ENCODE data around the gene FOS. TPM values are rescaled to one million over a fixed set of nuclear protein-coding genes. Genes with fewer than 3 reads are reported as not detected.
A peak's percentile ranks its signal among the peaks of the same experiment; 100 is the strongest.

FOS gene
- total and polyA plus RNA-seq, 2 of the 8 experiments (the other 6 are each of a cell fraction or from before 2014, with no cell fraction given) = 50.2 to 51.8 TPM

GRCh38 chr14:75292101-75292563 is 13.5 kb downstream of the FOS start:
- FAIRE-seq (no peak), DNase-seq (ENCODE audit: low read depth in 1 of 2, low spot score in 2 of 2) (no peak)
- no peaks in the 10 kb centered on the region for H3K36me3 ChIP-seq (ENCODE audit: control insufficient read depth in 2 of 4, insufficient read depth in 4 of 4, low read length in 3 of 4)
- H3K4me3 ChIP-seq (ENCODE audit: extremely low read depth in 1 of 4, insufficient read depth in 2 of 4, low read depth in 3 of 4, low read length in 4 of 4) = no peak overlapping the region
- H3K4me2 ChIP-seq (ENCODE audit: insufficient read depth in 1 of 2, low read depth in 2 of 2, low read length in 2 of 2) = no peak overlapping the region
- H2BK20ac ChIP-seq (ENCODE audit: low read length) = no peak overlapping the region
- H3K23me2 ChIP-seq (ENCODE audit: low read depth, low read length) = peaks cover 10% of the 10 kb centered on the region; the same call in 1 of the 2 replicates
- H2BK5ac ChIP-seq (ENCODE audit: low read depth, low read length) = no peak overlapping the region
- no peaks in the 10 kb centered on the region for H4K20me1 ChIP-seq (replicated peaks in 1 of 2; ENCODE audit: control insufficient read depth in 1 of 2, insufficient read depth in 2 of 2, low read length in 2 of 2)
- no peak overlapping the region; the same call in 1 of the 2 replicates for H2BK12ac ChIP-seq (ENCODE audit: low read depth, low read length)
- no peak overlapping the region for H3K18ac ChIP-seq (ENCODE audit: extremely low read depth, low read length)
- no peak overlapping the region for H3K56ac ChIP-seq (replicated peaks; ENCODE audit: insufficient read length, low read depth, low read length)
- 81% methylated on average over 9 of the region's 9 CpGs; no CpG with 5 or more reads in 1 of the 2 experiments for WGBS, 2 experiments (ENCODE audit: extremely low coverage in 1 of 2, insufficient coverage in 1 of 2, insufficient read length in 1 of 2, insufficient replicate concordance in 2 of 2, low coverage in 1 of 2, low lambda C conversion rate in 2 of 2, missing lambda C conversion rate in 1 of 2)
- no peaks in the 10 kb centered on the region for H3K79me1 ChIP-seq (ENCODE audit: low read depth, low read length)
- H3K9me3 ChIP-seq (ENCODE audit: insufficient read depth in 2 of 2, low read depth in 1 of 2, low read length in 1 of 2) = no peaks in the 10 kb centered on the region
- POLR2A ChIA-PET (ENCODE audit: partially characterized antibody) = interaction anchor here (1.5 to 11.0 kb wide), 4 partner anchors 13 to 47 kb away, joined by 3 to 351 read pairs (median 16); partner anchors contain the start of gene FOS
- H2AFZ ChIP-seq (ENCODE audit: low read length) = no peak overlapping the region
- no peak overlapping the region for H4K5ac ChIP-seq (ENCODE audit: insufficient read length, low read depth, low read length)
- TF ChIP-seq BACH1 (IDR thresholded peaks at IDR 0.05; ENCODE audit: low read length) (no peak), NRF1 (IDR thresholded peaks at IDR 0.05; ENCODE audit: low read depth, low read length) (no peak)
- H2BK15ac ChIP-seq (ENCODE audit: low read length) = no peak overlapping the region
- no peaks in the 10 kb centered on the region for H3K79me2 ChIP-seq (ENCODE audit: control insufficient read depth in 1 of 2, insufficient read depth in 2 of 2, low read length in 2 of 2)
- no peak overlapping the region for H2BK120ac ChIP-seq (replicated peaks; ENCODE audit: low read depth, low read length)
- H4K8ac ChIP-seq (ENCODE audit: extremely low read depth, insufficient read depth, low read length) = peak overlapping the region; percentile 60
- H3K27me3 ChIP-seq (replicated peaks in 1 of 4; ENCODE audit: control insufficient read depth in 3 of 4, extremely low read depth in 1 of 4, insufficient read depth in 3 of 4, low read length in 3 of 4) = no peaks in the 10 kb centered on the region
- H4K91ac ChIP-seq (replicated peaks; ENCODE audit: insufficient read length, low read length) = no peak overlapping the region
- no peak overlapping the region for H3K9ac ChIP-seq (replicated peaks in 1 of 4; ENCODE audit: extremely low read depth in 1 of 4, low read depth in 3 of 4, low read length in 3 of 4)
- H2AK5ac ChIP-seq (ENCODE audit: low read depth, low read length) = peak overlapping the region; percentile 69; the same call in 1 of the 2 replicates
- H3K27ac ChIP-seq (ENCODE audit: low read depth, low read length) = no peak overlapping the region
- CTCF ChIA-PET (ENCODE audit: partially characterized antibody) = interaction anchor here (0.7 to 3.3 kb wide), 7 partner anchors 9 to 204 kb away, joined by 3 to 9 read pairs (median 4); no protein-coding TSS in a partner anchor
- no peak overlapping the region for H3K14ac ChIP-seq (ENCODE audit: insufficient read length)
- no peak overlapping the region for H3K4ac ChIP-seq (replicated peaks; ENCODE audit: insufficient read length, low read depth, low read length)
- peaks cover 3 to 18% (median 12%) of the 10 kb centered on the region in 4 experiments for H3K4me1 ChIP-seq (replicated peaks in 1 of 4; ENCODE audit: control insufficient read depth in 3 of 4, insufficient read depth in 4 of 4, low read length in 3 of 4)
- H3K23ac ChIP-seq (ENCODE audit: insufficient read length) = no peak overlapping the region
